ENCODE results near the gene ABCC8.

The ABCC8 gene

GRCh38 chr11:17405232-17406005 lies 71.2 kb downstream of the ABCC8 start:
- no peak for DNase-seq (ENCODE audit: low read depth in 2 of 2)

- DNase-seq (ENCODE audit: low read depth in 2 of 2) = no peak
Observed at GRCh38 chr11:17403980-17404759, 72.5 kb downstream of the ABCC8 start.

- no peak for DNase-seq (ENCODE audit: low read depth in 2 of 2)
Observed at GRCh38 chr11:17402486-17402885, 74.2 kb downstream of the ABCC8 start.

- DNase-seq (ENCODE audit: low read depth in 2 of 2) = no peak
Observed at GRCh38 chr11:17401841-17402240, 74.8 kb downstream of the ABCC8 start.

- no peak for DNase-seq (ENCODE audit: low read depth in 2 of 2)
Observed at GRCh38 chr11:17401316-17401715, 75.3 kb downstream of the ABCC8 start.

GRCh38 chr11:17400048-17400775 lies 76.4 kb downstream of the ABCC8 start:
- no peak for DNase-seq (ENCODE audit: low read depth in 2 of 2)

GRCh38 chr11:17399236-17399635 lies 77.4 kb downstream of the ABCC8 start:
- DNase-seq (ENCODE audit: low read depth in 2 of 2) = no peak

GRCh38 chr11:17397311-17398002 lies 79.2 kb downstream of the ABCC8 start:
- DNase-seq (ENCODE audit: low read depth in 2 of 2) = no peak

GRCh38 chr11:17396598-17397310 lies 79.9 kb downstream of the ABCC8 start:
- no peak for DNase-seq (ENCODE audit: low read depth in 2 of 2)

GRCh38 chr11:17395978-17396377 lies 80.7 kb downstream of the ABCC8 start:
- DNase-seq (ENCODE audit: low read depth in 2 of 2) = no peak

- DNase-seq (ENCODE audit: low read depth in 2 of 2) = no peak
Observed at GRCh38 chr11:17395554-17395961, 81.1 kb downstream of the ABCC8 start.

GRCh38 chr11:17394743-17395390 lies 81.8 kb downstream of the ABCC8 start:
- no peak for DNase-seq (ENCODE audit: low read depth in 2 of 2)

GRCh38 chr11:17393472-17393871 lies 83.2 kb downstream of the ABCC8 start:
- DNase-seq (ENCODE audit: low read depth in 2 of 2) = no peak

GRCh38 chr11:17392872-17393271 lies 83.8 kb downstream of the ABCC8 start:
- DNase-seq (ENCODE audit: low read depth in 2 of 2) = no peak

GRCh38 chr11:17391493-17392355 lies 84.9 kb downstream of the ABCC8 start:
- no peak for DNase-seq (ENCODE audit: low read depth in 2 of 2)

GRCh38 chr11:17389957-17390649 lies 86.5 kb downstream of the ABCC8 start:
- no peak for DNase-seq (ENCODE audit: low read depth in 2 of 2)

- peak; percentile 66 to 74 for DNase-seq (ENCODE audit: low read depth in 2 of 2)
Observed at GRCh38 chr11:17389211-17389956, 87.3 kb downstream of the ABCC8 start.

GRCh38 chr11:17388609-17389210 lies 87.9 kb downstream of the ABCC8 start, which contains the start of gene KCNJ11:
KCNJ11 (minus strand) TSS chr11:17388659; CDS start chr11:17388091, 568 bp downstream.
- DNase-seq (ENCODE audit: low read depth in 2 of 2) = no peak
